NCI-H82 (cell line): Measurements from ENCODE around the gene TSPAN18.

ENCODE experiments used
- DNase-seq: peaks from one replicate; lab custom pipeline; 2025; lab: John Stamatoyannopoulos, UW

The TSPAN18 gene

DNA sequence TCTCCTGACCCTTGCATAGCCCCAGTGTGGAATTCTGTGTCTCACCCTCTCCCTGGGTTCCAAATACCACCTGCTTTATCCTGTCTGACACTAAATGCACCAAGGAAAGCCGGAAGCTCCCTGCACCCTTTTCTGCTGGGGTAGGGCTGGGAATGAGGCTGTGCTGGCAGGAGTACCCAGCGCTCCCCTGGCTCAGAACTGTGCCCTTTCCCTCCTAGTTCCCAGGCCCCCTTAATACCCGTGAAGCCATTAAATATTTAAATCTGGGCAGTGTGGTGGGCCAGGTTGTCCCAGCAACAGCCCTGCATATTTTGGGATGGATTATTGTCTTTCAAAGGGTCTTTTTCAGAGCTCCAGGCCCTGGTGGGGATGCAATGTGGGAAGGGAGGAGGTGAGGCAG is 160.9 kb downstream of the TSPAN18 start:
- DNase-seq, result no peak

DNA sequence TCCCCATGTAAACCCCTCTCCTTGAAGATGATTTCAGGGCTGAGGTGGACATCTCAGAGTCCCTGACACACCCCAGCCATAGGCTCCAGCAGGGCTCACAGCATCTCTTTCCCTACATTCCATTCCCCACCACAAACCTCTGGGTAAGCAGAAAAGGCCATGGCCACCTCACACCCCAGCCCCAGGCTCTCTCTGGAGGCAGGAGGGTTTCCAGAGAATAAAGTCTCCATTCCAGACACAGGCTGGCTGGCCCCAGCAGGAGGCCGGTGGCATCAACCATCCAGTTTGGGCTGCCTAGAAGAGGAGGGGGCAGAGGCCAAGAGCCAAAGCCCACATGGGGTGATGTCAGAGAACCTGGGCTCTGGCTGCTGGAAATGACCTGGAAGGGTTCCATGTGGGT is 162.5 kb downstream of the TSPAN18 start:
- DNase-seq, result no peak

DNA sequence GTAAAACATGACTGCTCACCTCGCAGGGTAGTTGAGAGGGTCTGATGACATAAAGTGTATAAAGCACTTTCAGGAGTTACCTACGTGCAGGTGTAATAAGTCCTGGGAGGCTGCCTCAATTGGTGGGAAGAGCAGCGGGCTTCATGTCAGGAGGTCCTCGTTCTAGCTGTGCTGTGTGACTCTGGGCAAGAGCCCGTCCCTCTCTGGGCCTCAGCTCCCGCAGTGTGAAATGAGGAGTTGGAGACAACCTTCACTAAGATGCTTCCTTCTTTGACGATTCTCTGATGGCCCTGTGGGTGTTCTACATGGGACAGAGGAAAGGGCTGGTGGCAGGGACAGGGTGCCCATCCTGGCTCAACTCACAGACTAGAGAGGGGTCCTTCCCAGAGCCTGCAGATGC is 166.1 kb downstream of the TSPAN18 start:
- DNase-seq, result no peak

DNA sequence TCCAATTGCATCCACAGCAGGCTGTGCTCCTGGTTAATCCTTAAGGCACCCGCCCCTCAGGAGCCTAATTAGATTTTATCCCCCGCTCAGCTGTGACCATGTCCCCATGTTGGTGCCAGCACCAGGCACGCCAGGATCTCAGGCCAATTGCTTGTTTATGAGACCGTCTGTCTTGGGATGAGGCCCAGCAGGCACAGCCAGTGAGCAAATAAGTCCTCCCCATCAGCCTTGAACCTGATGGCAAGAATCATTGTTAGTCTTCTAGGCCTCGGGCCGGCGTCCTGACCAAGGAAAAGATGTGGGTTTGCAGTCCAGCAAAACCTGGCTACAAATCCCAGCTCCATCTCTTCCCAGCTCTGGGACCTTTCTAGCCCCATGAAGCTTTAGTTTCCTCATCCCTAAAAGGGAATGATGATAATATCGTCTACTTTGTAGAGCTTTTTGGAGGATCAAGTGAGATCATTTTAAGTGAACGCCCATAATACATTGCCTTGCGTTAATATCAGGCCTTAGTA is 166.6 kb downstream of the TSPAN18 start:
- peak; percentile 98 for DNase-seq

DNA sequence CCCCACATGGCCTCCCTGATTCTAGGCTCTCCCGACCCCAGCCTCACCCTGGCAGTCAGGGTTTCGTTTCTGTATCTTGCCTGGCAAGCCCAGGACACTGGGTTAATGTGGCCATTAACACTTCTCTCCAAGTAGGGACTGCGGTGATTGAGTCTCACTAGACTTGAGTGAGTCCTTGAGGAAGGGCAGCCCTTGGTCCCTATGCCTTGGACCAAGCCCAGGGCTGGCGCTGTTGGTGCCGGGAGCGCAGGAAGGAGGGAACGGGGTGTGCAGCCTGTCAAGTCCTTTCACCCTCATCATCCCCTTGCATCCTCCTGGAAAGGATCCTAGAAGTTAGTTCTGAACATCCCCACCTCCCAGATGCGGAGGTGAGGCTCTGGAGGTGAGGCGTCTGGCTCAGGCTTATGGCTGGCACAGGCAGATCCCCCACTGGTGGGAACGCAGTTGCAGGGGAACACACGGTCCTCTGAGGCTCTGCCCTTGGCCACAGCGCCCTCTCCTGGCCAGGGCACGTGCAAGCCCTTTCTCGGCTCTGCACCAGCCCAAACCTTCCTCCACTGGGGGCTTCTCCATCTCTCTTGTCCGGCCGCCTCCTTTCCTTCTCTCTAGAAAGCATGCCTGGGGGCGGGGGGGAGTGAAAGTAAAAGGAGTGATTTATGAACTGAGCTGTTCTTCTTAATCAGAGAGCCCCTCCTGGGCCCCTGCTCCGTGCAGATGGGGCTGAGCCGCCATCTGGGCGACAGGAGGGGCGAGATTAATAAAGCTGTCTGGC is 167.3 kb downstream of the TSPAN18 start:
- peak; percentile 99 for DNase-seq

DNA sequence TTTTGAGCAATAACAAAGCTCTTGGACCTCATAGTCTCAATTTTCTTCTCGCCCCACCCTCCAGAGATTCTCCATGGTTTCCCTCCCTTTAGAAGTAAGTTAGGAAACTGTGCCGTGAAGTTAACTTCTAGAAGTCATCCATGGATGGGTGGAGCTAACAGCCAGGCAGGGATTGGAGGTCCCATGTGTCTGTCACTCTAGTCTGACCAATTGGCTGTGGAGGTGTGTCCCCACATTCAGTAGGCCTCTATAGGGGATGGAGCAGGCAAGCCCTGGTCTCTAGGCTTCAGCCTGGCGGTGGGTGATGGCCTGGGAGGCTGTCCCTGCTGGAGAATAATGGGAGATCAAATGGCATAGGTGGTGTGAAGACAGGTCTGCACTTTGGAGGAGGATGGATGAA is 173.2 kb downstream of the TSPAN18 start:
- DNase-seq, result peak; percentile 77

DNA sequence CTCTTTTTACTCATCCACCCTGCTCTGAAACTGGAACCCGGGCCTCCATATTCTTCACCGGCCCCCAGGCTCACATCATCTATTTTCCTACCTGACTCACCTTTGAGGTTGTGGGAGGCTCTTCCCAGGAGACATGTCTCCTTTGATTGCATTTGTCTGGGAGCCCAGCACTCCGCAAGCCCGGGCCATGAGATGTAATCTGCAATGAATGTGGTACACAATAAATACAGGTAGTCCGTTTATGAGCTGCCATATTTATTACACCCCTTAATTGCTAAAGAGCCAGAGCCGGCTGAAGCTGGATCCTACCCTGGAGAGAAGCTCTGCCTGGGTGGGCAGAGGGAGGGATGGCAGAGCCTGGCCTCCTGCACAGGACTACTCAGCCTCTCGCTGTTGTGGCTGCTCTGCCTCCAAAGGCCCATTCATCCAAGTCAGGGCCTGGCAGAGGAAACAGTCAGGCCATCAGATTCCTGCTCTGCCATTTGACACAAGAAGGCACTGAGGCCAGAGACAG is 174.4 kb downstream of the TSPAN18 start:
- peak; percentile 73 for DNase-seq

DNA sequence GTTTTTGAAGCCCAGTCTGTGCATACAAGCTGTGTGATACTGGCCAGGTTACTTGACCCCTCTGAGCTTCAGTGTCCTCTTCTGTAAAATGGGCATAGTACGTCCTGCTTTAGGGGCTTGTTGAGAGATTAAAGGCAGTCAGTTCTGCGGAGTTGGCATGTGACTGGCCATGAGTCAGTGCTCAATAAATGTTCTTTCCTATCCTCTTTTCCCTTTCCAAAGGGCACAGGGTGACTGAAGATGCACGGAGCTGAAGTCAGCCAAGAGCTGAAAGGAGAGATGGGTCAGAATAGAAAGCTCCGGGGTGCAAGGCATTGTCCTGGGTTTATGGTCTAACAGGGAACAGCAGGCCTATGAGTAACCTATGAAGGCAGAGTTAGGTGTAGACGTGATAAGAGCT is 175.0 kb downstream of the TSPAN18 start:
- no peak for DNase-seq

DNA sequence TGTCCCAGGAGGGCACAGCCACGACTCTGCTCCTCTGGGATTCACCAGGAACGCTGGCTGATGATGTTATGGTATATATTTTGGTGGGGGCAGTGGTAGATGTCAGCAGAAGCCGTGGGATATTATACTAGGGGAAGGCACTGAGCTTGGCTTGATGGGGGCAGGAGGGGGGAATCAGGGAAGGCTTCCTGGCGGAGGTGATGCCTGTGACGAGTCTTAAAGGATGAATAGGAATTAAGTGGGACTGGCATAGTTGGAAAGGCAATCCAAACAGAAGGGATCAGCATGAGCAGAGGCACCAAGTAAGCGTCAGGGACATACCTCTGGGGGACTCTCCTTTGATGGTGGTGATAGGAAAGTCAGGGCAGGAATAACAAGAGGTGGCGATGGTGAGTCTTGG is 176.3 kb downstream of the TSPAN18 start:
- no peak for DNase-seq

DNA sequence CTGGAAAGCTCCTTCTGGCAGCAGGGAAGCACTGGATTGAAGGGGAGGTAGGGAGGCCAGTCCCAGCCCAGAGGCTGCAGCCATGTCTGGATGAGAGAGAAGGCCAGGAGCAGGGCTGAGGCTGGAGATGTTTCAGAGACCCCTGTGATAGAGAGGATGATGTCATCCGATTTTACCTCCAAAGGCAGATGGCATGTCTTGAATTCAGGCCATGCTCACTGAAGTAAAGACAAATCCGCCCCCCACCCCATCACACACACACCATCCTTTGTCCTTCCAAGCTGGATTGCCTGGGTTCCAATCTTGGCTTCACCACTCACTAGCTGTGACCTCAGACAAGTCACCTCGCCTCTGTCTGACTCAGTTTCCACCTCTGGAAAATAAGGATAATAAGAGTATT is 176.8 kb downstream of the TSPAN18 start:
- DNase-seq, result no peak

DNA sequence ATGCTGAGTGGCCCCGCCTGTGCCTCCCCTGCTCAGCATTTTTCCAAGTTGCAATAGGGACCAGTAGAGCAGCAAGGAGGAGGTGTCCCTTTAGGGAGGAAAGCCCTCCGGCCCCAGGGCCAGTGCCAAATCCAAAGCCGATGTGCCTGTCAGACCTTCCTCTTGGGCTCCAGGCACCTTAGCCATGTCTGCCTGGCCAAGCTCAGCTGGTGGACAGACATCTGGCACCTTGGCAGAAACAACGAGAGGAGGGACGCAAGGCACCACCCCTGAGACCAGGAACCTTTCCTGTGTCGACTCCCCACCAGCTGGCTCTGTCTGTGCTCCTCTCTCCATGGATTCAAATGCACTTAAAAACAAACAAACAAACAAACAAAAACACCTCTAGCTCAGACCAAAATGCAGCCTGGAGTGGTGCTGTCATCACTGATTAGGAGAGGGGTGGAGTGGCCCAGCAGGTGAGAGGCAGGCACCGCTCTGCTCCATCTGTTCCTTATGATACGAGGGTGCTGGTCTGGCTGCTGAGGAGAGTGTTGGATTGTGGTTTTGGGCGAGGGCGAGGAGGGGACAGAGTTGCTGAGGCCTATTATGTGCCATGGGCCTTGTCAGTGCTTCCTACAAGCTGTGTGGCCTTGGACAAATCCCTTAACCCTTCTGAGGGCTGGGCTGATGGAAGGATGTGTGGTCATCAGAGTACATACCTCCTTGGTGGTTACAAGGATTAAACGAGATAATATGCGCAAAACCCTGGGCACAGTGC is 177.7 kb downstream of the TSPAN18 start:
- DNase-seq, result peak; percentile 29

DNA sequence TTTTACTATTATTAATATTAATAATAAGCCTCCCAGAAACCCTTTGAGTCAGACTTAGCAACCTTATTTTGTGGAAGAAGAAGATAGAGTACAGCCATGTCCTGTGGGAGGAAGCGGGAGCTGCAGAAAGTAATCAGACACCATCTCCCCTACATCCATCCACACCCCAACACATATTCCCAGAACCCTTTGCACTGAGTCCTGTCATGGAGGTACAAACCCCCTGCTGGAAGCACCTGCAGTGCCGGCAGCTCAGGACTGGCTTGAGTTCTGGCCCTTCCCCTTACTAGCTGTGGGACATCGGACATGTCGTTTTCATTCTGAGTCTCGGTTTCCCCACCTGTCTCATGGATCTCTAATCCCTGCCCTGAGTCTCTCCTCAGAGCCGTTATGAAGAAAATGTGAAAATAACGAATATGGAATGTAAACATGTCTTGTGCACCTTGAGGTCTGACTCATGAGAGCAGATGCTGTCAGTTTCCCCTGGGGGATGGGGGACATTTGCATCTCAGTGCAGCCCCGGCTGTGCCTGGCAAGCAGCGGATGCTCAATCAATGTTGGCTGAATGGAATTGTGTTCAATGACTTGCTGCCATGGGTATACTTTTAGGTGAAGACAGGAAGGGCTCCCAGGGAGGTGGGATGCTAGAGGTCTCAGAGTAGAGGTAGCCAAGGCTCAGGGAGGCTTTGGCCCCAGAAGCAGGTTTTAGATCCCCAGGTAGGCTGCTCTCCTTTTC is 178.5 kb downstream of the TSPAN18 start:
- no peak for DNase-seq

DNA sequence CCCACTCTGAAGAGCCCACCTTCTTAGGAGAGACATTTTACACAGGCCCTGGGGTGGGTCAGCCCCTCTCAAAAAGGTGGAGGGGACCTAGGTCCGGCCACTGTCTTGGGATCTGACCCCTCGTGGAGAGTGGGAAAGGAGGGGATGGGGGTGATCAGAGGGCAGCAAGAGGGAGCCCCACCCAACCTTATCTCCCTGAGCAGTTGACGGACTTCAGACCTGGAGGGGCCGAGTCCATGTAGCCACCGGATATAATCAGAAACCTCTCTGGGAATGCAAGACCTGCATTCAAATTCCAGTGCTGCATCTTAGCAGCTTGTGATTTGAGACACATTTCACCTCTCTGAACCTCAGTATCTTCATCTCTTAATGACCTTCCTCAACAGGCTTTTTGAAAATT is 179.9 kb downstream of the TSPAN18 start:
- no peak for DNase-seq

DNA sequence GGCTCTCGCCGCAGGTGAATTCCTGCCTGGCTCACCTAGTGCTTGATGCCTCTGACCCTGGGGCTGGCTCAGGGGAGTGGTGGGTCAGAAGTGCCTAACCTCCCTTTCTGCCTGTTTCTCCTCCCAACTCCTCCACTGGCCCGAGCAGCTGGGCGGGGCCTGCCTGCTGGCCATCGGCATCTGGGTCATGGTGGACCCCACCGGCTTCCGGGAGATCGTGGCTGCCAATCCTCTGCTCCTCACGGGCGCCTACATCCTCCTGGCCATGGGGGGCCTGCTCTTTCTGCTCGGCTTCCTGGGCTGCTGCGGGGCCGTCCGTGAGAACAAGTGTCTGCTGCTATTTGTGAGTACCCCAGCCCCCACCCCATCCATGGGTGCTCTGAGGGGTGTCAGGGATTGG is 182.8 kb downstream of the TSPAN18 start:
- no peak for DNase-seq

DNA sequence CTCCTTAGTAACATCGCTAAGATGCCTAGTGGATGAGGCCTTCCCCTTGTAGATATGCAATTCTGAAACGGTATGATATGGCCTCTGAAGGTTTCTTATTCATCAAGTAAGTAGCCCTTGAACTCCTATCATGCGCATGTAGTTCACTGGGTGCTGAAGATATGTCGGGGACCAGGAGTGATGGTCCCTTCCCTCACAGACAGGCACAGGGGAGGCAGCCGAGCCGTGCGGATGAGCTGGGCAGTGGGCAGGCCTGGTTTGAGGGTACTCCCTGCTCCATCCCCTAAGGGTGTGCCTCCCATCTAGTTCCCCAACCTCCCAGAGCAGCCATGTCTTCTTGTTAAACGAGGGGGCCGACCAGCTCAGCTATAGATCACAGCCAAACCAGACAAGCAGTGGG is 183.8 kb downstream of the TSPAN18 start:
- DNase-seq, result no peak

DNA sequence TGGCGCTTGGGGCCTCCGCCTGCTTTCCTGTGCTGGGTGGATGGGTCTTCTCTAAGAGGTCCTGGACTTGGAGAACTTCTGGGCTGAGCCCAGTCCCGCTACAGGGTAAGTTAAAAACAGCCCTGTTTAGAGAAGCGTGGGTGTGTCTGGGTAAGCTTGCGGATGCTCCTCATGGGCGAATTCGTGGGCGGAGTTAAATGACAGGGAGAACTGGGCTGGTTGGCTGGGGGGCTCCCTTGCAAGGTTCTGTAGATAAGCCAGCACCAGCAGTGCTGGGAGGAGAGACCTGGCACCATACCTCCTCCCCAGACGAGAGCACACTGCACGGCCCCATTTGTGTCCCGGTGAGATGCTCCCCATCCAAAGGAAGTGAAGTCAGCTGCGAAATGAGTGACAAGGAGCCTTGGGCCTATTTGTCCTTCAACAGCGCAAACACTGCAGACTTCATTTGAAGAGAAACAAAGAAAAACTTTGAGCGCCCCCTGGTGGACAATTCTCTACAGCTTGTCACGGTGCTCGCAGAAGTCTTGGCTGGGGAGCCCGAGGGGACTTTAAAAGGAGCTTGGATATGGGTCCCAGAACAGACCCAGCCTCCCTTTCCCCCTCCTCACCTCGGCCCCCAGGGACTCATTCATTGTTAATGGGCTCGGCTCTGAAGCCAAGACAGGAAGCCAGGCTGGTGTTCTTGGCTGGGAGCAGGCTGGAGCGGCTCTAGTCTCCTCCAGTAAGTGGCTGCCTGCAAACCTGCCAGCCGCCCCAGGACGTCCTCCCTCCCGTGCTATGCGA is 184.5 kb downstream of the TSPAN18 start:
- peak; percentile 95 for DNase-seq

DNA sequence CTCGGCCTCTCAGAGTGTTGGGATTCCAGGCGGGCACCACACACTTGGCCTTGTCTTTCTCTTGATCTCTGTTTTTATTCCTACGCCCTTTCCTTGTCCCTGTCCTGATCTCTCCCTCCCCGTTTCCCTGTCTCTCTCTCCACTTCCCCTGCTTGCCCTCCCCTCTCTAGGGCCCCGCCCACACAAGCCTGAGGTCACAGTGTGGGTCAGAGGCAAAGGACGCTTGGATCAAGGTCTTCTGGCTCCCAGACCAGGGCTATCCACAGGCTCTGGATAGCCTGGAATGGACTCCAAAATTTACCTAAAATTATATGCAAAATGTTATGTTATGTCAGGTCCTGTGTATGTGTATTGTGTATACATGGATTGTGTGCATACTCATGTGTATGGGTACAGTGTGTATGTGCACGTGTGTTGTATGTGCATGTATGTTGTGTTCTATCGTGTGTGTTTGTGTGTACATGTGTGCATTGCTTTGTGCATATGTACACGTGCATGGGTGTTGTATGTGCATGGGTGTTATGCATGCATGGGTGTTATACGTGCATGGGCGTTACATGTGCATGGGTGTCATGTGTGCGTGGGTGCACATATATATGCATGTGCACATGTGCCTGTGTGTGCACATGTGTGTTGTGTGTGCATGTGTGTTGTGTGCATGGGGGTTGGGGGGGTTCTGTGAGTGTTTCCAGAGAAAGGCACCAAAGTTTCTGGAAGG is 185.7 kb downstream of the TSPAN18 start:
- no peak for DNase-seq

DNA sequence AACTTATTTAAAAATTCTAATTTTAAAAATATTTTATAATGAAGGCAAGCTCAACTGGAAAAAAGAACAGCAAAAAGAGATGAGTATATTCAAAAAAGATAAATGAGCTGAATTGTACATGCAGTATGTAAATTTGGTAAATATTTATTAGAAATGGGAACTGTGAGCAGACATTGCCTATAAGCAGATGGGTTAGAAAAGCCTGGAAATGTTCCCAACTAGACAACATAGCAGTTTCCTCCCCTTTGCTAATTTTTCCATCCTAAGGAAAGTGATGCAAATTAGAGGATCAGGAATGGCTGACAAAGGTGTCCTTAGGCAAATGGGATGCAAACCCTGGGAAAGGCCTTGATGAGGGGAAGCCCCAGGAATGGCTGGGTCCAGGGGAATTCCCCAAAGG is 186.7 kb downstream of the TSPAN18 start:
- DNase-seq, result no peak

DNA sequence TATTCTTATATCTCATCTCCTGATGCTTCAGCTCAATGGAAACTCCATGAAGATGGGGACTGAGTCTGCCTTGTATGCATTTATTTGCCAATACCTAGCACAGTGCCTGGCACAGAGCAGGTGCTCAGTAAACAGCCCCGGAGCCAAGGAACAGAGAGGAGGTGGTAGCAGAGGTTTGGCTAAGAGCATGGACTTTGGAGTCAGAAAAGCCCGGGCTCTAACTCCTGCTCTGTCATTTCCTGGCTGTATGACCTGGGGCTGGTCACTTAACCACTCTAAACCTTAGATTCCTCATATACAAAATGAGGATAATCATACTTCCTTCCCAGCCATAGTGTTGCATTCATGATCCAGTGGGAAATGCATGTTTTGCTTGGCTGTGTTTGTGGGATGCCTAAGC is 187.3 kb downstream of the TSPAN18 start:
- DNase-seq, result no peak

DNA sequence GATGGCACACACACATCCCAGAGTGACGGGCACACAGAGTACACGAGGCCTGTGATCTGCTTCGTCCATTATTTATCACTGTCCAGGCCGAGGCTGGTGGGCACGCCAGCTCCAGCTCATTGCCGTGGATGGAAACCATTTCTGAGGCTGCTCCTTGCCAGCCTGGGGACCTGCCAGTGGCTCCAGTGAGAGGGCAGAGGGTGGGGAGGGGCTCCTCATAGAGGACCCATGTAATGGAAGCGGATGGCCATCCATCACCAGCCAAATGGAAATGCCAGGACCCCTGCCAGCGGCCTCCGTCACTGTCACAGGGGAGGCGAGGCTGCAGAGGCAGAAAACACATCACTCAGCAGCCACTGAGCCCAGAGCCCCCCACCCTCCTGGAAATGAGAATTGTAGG is 188.2 kb downstream of the TSPAN18 start:
- no peak for DNase-seq

DNA sequence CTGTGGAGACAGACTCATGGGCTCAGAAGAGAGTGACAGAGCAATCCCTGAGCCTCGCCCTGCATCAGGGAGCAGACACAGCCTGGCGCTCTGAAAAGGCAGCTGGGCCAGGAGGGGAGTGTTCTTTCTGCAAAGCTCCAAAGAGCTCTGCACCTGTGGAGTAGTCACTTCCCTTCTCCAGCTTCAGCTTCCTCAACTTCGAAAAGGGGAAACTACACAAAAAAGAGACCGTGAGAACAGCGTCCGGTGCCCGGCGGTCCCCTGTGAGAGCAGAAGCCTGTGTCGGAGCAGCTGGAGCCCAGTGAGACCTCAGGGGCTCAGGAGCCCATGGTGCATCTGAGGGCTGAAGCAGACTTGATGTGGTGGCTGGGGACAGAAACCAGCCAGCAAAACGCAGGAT is 188.9 kb downstream of the TSPAN18 start:
- no peak for DNase-seq
